ENCODE data around the gene DDX49.

- TF ChIP-seq EZH2phosphoT487 (IDR thresholded peaks at IDR 0.05; ENCODE audit: insufficient read depth, low read depth) (no peak), EZH2 (IDR thresholded peaks at IDR 0.05; ENCODE audit: insufficient read depth, poor library complexity, severe bottlenecking) (no peak)
Measured at GRCh38 chr19:18908917-18909619, 10.4 kb upstream of the DDX49 start.

Measured in GM23248 (cell line).